ENCODE data around the gene FBXW5. TPM values are rescaled to one million over a fixed set of nuclear protein-coding genes. Genes with fewer than 3 reads are reported as not detected.

FBXW5 gene
- total RNA-seq, 1 experiment from 2014 or later = 101 TPM

- H3F3A ChIP-seq (ENCODE audit: insufficient read depth, low read depth) = peaks cover 21% of the 10 kb centered on the region; the same call in 1 of the 2 replicates
- no peaks in the 10 kb centered on the region for H3K27me3 ChIP-seq (ENCODE audit: insufficient read depth, low read depth)
- intact Hi-C loops (cut with micrococcal nuclease; ENCODE audit: unreplicated experiment) = no loop called here
- CTCF ChIA-PET = interaction anchor here (0.7 kb wide), 1 partner anchor 29 kb away, joined by 5 read pairs; no protein-coding TSS in a partner anchor
- peak overlapping the region; percentile 94 for H2AFZ ChIP-seq
- no TSS peak for BruUV-seq (replicated peaks)
- no peaks in the 10 kb centered on the region for H3K79me2 ChIP-seq (ENCODE audit: low read depth)
- DNase-seq = no peak
- H3K9me3 ChIP-seq (ENCODE audit: insufficient read depth, low read depth) = no peaks in the 10 kb centered on the region
- H3K4me1 ChIP-seq (replicated peaks; ENCODE audit: insufficient read depth) = peaks cover 20% of the 10 kb centered on the region
- H3K36me3 ChIP-seq (ENCODE audit: low read depth) = no peaks in the 10 kb centered on the region
- H4K20me1 ChIP-seq (ENCODE audit: insufficient read depth) = no peaks in the 10 kb centered on the region
- POLR2A ChIA-PET (ENCODE audit: unreplicated experiment) = interaction anchor here (0.5 to 0.6 kb wide), 2 partner anchors 43 to 138 kb away, joined by 3 to 6 read pairs; partner anchors contain the start of genes MAN1B1 and PAXX
- no peak for TF ChIP-seq EZH2 (IDR thresholded peaks at IDR 0.05; ENCODE audit: low read depth)
- no peak for TF ChIP-seq CTCF (conservative IDR thresholded peaks at IDR 0.05)
- H3K4me3 ChIP-seq = peak overlapping the region; percentile 77
- H3K27ac ChIP-seq = peak overlapping the region; percentile 68
- H3K4me2 ChIP-seq = peak overlapping the region; percentile 99
- H3K9me2 ChIP-seq (ENCODE audit: insufficient read depth) = no peaks in the 10 kb centered on the region
Measured at GRCh38 chr9:136949239-136949816, 4.8 kb upstream of the FBXW5 start.

DNA sequence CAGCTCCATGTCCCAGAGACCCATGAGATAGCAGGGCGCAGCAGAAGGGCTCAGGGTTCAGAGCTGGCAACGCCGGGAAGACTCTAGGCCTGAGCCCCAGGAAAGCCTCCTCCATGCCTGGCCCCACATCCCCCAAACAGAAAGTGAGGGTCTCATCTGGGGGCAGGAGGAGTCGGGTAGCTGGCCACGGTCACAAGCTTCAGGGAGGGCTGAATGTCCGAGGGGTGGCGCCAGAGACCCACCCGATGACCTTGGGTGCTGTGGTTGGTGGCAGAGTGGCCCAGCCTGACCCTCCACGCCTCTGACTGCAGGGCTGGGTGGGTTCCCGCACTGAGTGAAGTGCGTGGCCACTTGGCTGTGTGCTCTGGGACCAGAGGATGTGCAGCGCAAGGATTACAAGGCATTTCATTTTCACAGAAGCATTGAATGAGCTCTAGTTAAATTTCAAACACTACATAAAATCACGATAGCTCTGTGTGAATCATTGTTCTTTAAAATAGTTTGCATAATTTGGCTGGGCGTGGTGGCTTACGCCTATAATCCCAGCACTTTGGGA, 3.5 kb upstream of the FBXW5 start:
- Histone ChIP-seq H3K27ac (peak overlapping the region; percentile 34; the same call in 1 of the 2 replicates), H3K4me3 (no peak overlapping the region), H3K27me3 (ENCODE audit: insufficient read depth, low read depth) (no peaks in the 10 kb centered on the region), H3K4me1 (replicated peaks; ENCODE audit: insufficient read depth) (peaks cover 24% of the 10 kb centered on the region), H3F3A (ENCODE audit: insufficient read depth, low read depth) (peaks cover 21% of the 10 kb centered on the region; the same call in 1 of the 2 replicates), H4K20me1 (ENCODE audit: insufficient read depth) (no peaks in the 10 kb centered on the region; the same call in 1 of the 2 replicates), H3K36me3 (ENCODE audit: low read depth) (no peaks in the 10 kb centered on the region), H2AFZ (no peak overlapping the region), H3K9me2 (ENCODE audit: insufficient read depth) (no peaks in the 10 kb centered on the region), H3K9me3 (ENCODE audit: insufficient read depth, low read depth) (no peaks in the 10 kb centered on the region), H3K79me2 (ENCODE audit: low read depth) (peaks cover 10% of the 10 kb centered on the region), H3K4me2 (no peak overlapping the region)
- ChIA-PET CTCF (interaction anchor here (0.6 to 2.2 kb wide), 19 partner anchors 30 to 423 kb away, joined by 3 to 46 read pairs (median 4); partner anchors contain the start of genes CLIC3, FUT7 and MAN1B1), POLR2A (ENCODE audit: unreplicated experiment) (interaction anchor here (0.5 to 1.2 kb wide), 9 partner anchors 32 to 544 kb away, joined by 3 to 10 read pairs (median 4); partner anchors contain the start of gene CLIC3)
- TF ChIP-seq EZH2 (IDR thresholded peaks at IDR 0.05; ENCODE audit: low read depth) (no peak), CTCF (conservative IDR thresholded peaks at IDR 0.05) (peak; percentile 66)
- intact Hi-C loops (cut with micrococcal nuclease; ENCODE audit: unreplicated experiment) = loop anchor here (1.0 kb wide), 2 partner anchors 87 to 101 kb away; no protein-coding TSS in a partner anchor
- peak; percentile 61 to 74 for DNase-seq
- BruUV-seq (replicated peaks) = no TSS peak

- POLR2A ChIA-PET (ENCODE audit: unreplicated experiment) = interaction anchor here (0.5 to 1.2 kb wide), 5 partner anchors 49 to 545 kb away, joined by 3 to 9 read pairs (median 4); partner anchors contain the start of gene CLIC3
- no peak overlapping the region for H3K4me3 ChIP-seq
- no peak overlapping the region for H3K4me2 ChIP-seq
Measured at GRCh38 chr9:136947028-136947891, 2.7 kb upstream of the FBXW5 start.

More at GRCh38 chr9:136947028-136947891, 2.7 kb upstream of the FBXW5 start:
- peaks cover 4% of the 10 kb centered on the region; the same call in 1 of the 2 replicates for H3K36me3 ChIP-seq (ENCODE audit: low read depth)
- H3K79me2 ChIP-seq (ENCODE audit: low read depth) = peaks cover 18% of the 10 kb centered on the region
- no peak overlapping the region for H2AFZ ChIP-seq
- H3K27ac ChIP-seq = no peak overlapping the region
- no peaks in the 10 kb centered on the region for H3K9me2 ChIP-seq (ENCODE audit: insufficient read depth)
- H3K4me1 ChIP-seq (replicated peaks; ENCODE audit: insufficient read depth) = peaks cover 26% of the 10 kb centered on the region
- TF ChIP-seq EZH2 (IDR thresholded peaks at IDR 0.05; ENCODE audit: low read depth) (no peak), CTCF (conservative IDR thresholded peaks at IDR 0.05) (no peak)
- intact Hi-C loops (cut with micrococcal nuclease; ENCODE audit: unreplicated experiment) = no loop called here
- DNase-seq = no peak
- CTCF ChIA-PET = interaction anchor here (0.5 to 2.2 kb wide), 13 partner anchors 31 to 139 kb away, joined by 3 to 46 read pairs (median 5); partner anchors contain the start of genes CLIC3 and MAN1B1
- no TSS peak for BruUV-seq (replicated peaks)
- H4K20me1 ChIP-seq (ENCODE audit: insufficient read depth) = no peaks in the 10 kb centered on the region; the same call in 1 of the 2 replicates
- peaks cover 21% of the 10 kb centered on the region; the same call in 1 of the 2 replicates for H3F3A ChIP-seq (ENCODE audit: insufficient read depth, low read depth)
- H3K9me3 ChIP-seq (ENCODE audit: insufficient read depth, low read depth) = no peaks in the 10 kb centered on the region
- no peaks in the 10 kb centered on the region for H3K27me3 ChIP-seq (ENCODE audit: insufficient read depth, low read depth)

Measured in PC-9 (cell line).